GM11168 (cell line): ENCODE measurements around the gene PKNOX2.

Experiments
- in situ Hi-C: fragments of 300-500 bp; cut with MboI; formaldehyde crosslinking; loops from one replicate; pipeline ENCODE4 v1.12.0; 2022; ENCODE audit warnings: low sequenced_read_pairs; ENCODE audit not compliant: unreplicated experiment

The PKNOX2 gene

DNA sequence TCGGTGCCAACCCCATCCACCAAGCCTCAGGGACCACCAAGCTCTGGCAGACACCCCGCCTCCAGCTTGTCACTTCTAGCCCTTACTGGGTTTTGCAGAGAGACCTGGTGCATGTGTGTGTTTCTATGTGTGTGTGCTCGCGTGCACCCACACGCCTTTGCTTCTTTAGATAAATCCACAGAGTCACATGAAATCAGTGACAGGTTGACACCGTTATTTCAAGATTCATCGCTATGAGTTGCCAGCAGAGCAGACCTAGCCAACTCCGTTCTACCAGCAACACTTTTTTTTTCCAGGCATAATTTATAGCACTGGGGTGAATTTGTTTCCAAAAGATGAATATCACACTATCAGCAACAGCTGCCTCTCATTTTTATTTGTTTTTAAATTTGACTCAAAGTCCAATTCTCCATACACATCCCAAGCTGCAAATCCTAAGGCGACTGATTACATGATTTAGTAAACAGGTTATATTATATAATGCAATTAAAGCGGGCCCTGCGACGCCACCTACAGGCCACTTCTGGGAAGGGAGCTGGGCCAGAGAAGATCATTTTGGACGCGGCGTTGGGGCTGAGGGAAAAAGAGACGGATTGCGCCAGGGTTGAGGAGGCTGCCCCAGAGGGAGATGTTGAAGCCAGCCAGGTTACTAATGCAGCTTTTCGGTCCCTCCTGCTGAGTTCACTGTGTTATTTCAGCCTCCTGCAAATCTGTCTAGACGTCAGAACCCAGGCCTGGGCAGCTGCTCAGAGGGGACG, 181.0 kb downstream of the PKNOX2 start:
- in situ Hi-C loops = loop anchor here (10.0 kb wide), 1 partner anchor 181 kb away; the partner anchor contains the start of gene PKNOX2

DNA sequence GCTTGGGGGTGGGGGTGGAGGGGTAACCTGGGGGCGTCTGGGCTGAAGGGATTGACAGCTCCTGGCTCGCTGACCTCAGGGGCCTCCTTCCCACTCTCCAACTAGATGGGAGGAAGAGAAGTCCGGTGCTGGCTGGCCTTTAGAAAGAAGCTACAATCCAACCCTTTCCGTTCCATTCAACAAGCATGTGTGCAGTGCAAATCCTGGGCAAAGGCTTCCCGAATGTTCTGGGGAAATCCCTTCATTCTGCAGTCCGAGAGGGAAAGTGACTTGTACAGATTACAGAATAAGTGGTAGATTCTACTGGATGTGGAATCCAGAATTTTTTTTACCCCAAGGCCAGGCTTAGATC, 181.6 kb downstream of the PKNOX2 start:
- in situ Hi-C loops = loop anchor here (10.0 kb wide), 1 partner anchor 181 kb away; the partner anchor contains the start of gene PKNOX2

DNA sequence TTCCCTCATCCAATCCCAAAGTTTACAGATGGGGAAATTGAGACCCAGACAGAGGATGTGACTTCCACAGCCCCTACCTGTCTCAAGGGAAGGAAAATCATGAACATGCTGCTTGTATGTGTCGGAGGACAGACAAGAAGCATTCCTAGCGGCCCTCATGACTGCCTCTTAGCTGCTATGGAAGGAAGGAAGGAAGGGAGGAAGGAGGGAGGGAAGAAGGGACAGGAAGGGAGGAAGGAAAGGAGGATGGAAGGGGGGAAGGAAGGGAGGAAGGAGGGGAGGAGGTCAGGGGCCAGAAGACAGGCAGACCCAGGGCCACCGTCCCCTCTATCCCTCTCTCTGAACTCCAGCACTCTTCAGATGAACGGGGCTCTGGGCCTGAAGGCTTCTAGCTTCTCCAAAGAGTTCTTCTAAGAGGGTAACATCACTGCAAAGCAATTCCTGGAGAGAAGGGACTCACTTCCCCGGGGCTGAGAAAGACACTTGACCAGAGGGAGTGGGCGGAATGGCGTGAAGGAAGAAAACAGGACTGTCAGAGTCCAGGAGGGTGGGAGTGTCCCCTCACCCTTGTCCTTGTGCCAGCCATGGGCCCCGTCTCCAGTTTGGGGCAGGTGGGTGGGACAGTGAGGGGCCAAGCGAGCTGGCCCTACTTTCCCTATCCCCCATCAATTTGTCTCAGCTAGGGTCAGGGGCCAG, 182.2 kb downstream of the PKNOX2 start:
- in situ Hi-C loops = loop anchor here (10.0 kb wide), 1 partner anchor 182 kb away; the partner anchor contains the start of gene PKNOX2

DNA sequence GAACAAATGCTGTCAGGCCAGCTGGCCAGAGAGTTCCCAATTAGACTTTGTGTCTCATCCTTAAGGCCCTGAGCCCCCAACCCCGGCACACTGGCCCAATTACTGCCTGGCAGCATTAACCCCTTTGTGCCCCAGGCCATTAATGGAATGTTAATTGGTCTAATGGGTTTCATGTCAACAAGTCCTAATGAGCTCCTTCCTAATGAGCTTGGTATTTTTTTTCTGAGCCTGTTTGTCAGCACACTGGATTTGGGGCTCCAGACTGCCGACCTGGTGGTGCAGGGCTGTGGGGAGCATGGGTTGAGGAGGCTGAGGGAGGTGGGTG, 182.7 kb downstream of the PKNOX2 start:
- in situ Hi-C loops = loop anchor here (10.0 kb wide), 1 partner anchor 182 kb away; the partner anchor contains the start of gene PKNOX2

GRCh38 chr11:125348141-125348651, 183.6 kb downstream of the PKNOX2 start:
- in situ Hi-C loops = loop anchor here (10.0 kb wide), 1 partner anchor 183 kb away; the partner anchor contains the start of gene PKNOX2

DNA sequence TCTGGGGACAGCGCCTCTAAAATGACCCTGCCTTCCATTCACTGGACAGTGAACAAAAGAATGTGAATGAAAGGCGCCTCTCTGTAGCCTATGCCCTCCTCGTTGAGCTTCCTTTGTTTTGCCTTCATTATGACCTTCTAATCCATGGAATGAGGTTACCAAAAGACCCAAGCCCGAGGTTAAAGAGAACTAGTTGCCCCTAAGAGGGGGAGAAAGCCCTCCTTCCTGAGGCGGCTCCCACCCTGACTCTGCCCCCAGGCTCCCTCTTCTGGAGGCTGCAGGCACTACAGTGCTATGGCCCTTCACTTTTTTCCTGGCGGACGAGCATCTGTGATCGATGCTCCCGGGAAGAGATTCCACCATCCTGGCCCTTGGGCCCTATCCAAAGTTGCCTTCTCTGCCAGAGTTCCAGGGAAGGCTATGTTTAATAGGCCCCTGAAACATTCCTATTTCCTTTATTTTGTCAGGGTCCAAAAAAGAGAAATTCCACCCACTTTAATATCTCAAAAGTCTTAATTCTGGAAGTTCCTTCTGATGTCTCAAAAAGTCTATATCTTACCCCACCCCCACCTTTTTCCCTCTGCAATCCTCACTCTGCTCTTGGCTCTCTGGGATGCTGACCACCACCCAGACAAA, 184.2 kb downstream of the PKNOX2 start:
- in situ Hi-C loops = loop anchor here (10.0 kb wide), 1 partner anchor 184 kb away; the partner anchor contains the start of gene PKNOX2

- in situ Hi-C loops = no loop called here
Measured at GRCh38 chr11:125350206-125351032, 185.9 kb downstream of the PKNOX2 start.

- in situ Hi-C loops = no loop called here
Measured at GRCh38 chr11:125351033-125351867, 186.7 kb downstream of the PKNOX2 start.

GRCh38 chr11:125351868-125352250, 187.3 kb downstream of the PKNOX2 start:
- in situ Hi-C loops = no loop called here

GRCh38 chr11:125356797-125357196, 192.2 kb downstream of the PKNOX2 start:
- in situ Hi-C loops = no loop called here

DNA sequence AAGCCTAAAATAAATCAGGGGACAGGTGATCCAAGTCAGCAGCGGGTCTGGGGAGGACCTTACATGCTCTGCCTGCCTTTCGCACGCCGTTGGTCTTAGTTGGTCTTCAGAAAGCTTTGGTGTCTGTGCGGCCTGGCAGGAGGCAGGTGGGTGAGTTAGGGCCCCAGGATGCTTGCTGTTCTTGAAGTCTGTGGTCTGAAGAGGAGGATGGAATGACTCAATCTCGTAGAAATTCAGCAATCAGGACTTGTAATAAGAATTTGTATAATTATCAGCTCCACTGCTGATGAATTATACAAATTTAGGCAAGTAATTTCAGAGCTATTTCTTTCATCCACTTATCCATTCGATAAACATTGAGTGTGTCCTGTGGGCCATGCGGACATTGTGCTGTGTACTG, 193.0 kb downstream of the PKNOX2 start:
- in situ Hi-C loops = no loop called here

DNA sequence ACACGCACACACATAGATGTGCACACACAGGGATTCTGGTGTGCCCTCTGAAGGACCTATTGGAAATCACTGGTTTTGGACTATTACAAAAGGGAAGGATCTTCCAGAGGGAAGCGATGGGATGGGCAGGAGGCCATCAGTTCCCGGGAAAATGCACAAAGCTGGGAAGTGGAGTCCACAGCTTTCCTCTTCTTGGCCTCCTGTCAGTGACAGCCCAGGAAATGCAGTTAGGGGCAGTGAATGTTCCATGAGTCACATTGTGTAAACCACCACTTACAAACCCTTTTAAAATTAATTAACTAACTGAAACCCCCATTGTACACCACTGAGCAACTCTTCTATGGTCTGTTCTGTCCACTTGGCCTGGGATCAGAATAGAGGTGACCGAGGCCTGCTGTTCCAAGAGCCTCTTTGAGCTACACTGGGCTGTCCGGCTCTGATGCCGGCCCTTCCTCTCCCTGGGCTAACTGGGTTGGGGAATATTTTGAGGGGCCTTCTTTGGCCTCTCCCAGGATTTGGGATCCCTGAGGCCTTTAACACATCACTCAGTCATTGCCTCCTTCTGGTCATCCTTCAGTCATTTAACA, 193.8 kb downstream of the PKNOX2 start:
- in situ Hi-C loops = no loop called here

DNA sequence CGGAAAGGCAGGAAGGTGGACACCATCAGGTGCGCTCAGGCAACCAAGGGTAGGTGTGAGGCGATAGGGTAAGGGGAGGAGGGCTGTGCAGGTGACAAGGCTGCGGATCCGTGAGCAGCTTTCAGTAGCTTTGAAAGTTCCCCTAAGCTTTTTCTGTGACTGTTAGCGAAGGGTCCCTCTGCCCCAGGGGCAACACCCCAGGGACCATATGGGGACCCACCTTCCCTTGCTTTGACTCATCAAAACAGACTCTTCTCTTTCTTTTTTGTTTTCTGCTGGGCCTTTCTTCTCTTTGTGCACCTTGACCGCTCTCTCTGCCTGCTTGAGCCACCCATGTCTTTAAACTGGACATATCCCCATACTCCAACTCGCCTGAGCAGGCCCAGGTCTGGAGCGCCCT, 194.6 kb downstream of the PKNOX2 start:
- in situ Hi-C loops = no loop called here

DNA sequence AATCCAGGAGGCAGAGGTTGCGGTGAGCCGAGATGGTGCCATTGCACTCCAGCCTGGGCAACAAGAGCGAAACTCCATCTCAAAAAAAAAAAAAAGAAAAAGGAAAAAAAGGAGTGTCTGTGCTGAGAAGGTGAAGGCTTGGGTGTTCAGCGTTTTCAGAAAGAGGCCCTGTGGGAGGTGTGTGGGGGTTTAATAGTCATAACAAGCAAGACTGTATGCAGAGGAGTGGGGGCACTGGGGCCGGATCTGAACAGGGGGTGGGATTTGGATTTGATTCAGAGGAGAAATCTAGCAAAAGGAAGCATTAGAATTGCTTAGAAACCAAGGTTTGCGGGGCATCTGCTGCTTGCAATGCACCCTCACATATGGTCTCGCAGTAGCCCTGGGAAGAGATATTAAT, 195.5 kb downstream of the PKNOX2 start:
- in situ Hi-C loops = no loop called here

DNA sequence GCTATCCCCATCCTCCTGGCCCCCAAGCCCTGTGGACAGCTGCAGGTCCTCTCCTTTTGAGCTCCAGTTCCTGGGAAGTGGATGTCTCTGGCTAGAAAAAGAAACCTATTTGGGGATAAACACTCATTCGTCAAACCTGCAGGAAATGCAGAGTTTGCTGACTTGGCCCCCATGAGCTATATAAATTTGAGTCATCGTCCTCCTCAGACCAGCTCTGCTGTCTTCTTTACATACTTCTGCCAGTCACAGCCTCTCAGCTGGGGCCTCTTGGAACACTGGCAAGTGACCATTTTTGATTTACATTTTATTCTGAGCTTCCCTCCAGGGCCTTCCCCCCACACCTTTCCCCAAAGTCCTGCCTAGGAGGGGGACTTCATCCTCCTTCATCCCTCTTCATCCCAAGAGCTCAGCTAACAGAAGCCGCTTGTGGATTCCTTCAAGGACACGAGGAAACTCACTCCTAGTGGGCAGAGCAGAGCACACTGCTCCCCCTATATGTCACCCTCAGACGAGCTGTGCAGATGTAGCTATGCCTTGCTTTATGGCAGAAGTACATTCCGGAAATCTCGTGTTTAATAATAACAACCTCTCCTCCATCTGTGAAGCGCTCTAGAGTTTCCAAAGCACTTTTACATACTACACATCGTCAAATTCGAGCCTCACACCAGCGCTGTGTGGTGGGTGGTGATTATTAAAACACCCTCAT, 199.7 kb downstream of the PKNOX2 start:
- in situ Hi-C loops = no loop called here

DNA sequence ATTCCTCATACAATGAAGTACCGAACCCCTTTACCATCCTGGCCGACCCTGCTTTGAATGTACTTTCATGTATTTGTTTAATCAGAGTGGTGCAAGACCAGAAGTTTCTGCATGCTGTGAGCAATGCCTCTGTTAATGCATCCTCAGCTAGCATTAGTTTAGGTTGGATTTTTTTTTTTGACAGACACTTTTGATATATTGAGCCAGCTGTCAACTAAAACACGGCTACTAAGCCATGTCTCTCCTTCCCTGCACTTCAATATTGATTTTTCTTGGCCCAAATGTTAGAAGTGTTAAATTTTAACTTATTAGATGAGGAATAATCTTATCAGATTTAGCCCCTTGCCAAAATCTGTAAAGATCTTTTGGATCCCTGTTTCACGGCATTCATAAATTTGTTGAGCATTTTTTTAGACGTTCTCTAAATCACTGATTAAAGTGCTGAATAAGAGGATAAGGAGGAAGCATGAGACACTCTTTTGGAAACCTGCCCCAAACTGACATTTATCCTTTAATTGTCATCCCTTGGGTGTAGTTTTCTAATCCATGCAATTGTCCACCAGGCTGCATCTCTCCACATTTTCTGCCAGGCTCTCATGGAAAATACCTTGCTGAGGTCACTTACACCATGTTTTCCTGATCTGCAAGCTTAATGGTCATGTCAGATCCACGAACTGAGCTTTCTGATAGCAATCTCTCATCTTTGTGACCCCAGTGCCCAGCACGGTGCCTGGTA, 200.8 kb downstream of the PKNOX2 start:
- in situ Hi-C loops = no loop called here

- in situ Hi-C loops = no loop called here
Measured at GRCh38 chr11:125367710-125368109, 203.2 kb downstream of the PKNOX2 start.

- in situ Hi-C loops = no loop called here
Measured at GRCh38 chr11:125368757-125369156, 204.2 kb downstream of the PKNOX2 start.
